GM21390 (cell line): ENCODE measurements around the gene ZFR2.
"Not testable (repeated sequence)": the region's sequence is repeated elsewhere in the genome, so short reads cannot be mapped to it uniquely, and the experiment has no call there.

ENCODE experiments used
- ATAC-seq: cut with Tn5 transposase; IDR thresholded peaks from one replicate; pipeline ENCODE4 v1.9.1; 2021; ENCODE audit not compliant: unreplicated experiment

Gene ZFR2

GRCh38 chr19:3758297-3758696, 110.5 kb downstream of the ZFR2 start:
- not testable (repeated sequence) for ATAC-seq

GRCh38 chr19:3757705-3758104, 111.1 kb downstream of the ZFR2 start:
- not testable (repeated sequence) for ATAC-seq
